Cortex of kidney (tissue), 1 donor: ENCODE data around the gene CUBN.

Experiments used
- DNase-seq: peaks from one replicate; lab custom pipeline; 2025; lab: John Stamatoyannopoulos, UW

The CUBN gene

GRCh38 chr10:17010363-17011145 is 119.1 kb downstream of the CUBN start:
- no peak for DNase-seq

DNA sequence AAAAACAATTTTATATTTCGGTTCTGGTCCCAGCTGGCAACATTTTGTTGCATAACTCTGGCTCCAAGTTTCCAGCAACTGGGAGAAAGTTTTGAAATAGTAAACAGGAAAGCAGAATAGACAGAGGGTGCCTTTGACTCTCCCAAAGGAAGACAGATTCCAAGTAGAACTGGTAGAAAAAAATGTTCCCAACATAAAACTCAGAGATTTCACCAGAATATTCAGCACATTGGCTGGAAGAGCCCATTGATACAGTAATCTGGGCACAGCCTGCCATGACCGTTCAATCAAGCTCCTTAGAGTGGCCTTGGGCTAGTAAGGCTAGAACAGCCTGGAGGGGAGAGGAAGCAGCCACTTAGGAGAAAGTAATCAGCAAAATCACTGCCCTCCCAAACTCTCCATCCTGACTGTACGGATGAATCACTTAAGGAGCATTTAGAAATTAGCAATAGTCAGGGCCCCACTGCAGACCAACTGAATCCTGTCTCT is 120.4 kb downstream of the CUBN start:
- no peak for DNase-seq

GRCh38 chr10:17007418-17007770 is 122.2 kb downstream of the CUBN start:
- no peak for DNase-seq

- DNase-seq = no peak
These were observed 122.8 kb downstream of the CUBN start for GRCh38 chr10:17006631-17007417.

DNA sequence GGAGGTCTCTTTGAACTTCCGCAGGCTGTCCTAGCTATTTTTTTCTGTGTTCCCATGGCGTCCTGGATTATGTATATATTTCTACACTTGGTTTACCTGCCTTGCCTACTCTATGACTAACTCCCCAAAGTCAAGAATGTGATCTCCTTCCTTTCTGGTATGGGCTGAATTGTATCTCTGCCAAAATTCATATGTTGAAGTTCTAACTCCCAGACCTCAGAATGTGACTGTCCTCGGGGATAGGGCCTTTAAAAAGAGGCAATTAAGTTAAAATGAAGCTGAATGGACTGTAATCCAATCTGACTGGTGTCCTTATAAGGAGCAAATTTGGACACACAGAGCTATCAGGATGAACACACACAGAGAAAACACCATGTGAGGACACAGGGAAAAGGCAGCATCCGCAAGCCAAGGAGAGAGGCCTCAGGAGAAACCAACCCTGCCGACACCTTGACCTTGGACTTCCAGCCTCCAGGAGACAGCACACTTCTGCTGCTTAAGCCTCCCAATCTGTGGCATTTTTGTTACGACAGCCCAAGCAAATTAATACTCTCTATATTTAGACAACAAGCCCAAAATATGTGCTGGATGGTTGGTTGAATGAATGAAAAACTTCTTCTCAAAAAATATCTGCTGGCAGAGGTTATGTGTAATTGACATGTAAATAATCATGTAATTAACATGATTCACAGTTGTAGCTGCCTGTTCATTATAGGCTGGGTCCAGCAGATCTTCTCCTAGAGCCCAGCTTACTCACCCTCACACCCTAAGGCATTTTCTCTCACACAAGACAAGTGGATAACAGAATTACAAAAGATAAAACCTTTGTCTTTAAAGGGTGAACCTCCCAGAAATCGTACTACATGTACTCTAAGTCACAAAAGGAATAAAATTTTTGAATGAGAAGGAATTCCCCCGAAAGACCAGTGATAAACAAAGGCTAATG is 123.7 kb downstream of the CUBN start:
- DNase-seq = no peak

- DNase-seq = no peak
These were observed 124.7 kb downstream of the CUBN start for GRCh38 chr10:17004801-17005380.

- DNase-seq = no peak
These were observed 125.8 kb downstream of the CUBN start for GRCh38 chr10:17003651-17004286.

DNA sequence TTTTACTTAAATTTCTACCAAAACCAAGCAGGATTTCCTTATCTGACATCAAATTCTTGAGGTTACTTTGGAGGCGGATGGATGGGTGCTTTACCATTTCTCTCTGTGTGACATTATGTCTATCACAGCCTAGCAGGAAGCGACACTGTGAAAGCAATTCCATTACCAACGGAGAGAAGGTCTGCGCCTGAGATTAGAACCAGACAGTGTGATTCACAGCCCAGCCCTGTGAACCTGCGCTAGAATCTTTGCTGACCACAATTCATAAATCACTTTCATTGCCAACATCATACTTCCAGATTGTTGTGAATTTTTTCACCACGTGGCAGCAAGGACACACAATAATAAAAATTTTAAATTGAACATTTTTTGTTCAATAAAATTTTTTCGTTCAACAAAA is 126.5 kb downstream of the CUBN start:
- no peak for DNase-seq

- DNase-seq = no peak
These were observed 127.5 kb downstream of the CUBN start for GRCh38 chr10:17001961-17002749.

- DNase-seq = no peak
These were observed 128.3 kb downstream of the CUBN start for GRCh38 chr10:17001297-17001744.

- DNase-seq = no peak
These were observed 129.8 kb downstream of the CUBN start for GRCh38 chr10:16999665-17000451.

DNA sequence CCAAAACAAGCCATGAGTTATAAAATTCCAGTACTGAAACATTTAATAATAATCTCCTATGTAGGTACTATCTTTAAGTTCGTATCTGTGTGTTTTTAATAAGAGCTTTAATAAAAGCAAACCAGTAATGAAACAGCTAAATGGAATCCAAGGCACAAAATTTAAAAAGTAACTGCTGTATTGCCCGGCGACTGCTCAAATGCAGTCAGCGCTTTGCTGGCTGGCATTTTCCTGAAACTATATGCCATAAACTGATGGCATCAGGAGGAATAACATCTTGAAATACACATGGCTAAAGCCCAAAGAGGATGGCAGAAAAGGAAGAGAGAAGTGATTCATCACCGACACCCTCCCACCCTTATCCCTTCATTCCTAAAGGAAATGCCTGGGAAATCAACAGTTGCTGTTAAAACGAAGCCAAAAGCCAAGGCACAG is 133.1 kb downstream of the CUBN start:
- DNase-seq = no peak

GRCh38 chr10:16995867-16996529 is 133.6 kb downstream of the CUBN start:
- no peak for DNase-seq

GRCh38 chr10:16993186-16993585 is 136.4 kb downstream of the CUBN start:
- no peak for DNase-seq

DNA sequence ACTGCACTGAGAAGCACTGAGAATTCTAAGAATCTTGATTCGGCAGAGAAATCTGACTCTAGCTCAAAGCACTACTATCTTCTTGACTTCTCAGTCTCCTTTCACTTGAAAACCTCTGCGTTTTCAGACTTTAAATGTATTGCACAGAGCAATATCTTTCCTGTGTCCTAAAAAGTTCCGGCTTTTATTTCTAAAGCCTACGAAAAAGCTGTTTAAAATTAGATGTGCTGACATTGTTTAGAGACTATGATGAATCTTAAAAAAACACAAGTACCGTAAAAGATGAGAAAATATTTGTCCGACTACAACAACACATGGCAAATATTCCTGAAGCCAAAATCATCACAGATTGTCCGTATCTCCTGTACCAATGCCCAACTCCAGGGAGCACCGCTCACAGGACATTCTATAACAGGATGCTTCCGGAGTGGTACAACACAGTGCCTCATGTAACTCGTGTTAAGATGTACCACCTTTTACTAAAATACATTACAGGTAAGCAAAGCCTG is 136.9 kb downstream of the CUBN start:
- no peak for DNase-seq

GRCh38 chr10:16991011-16991410 is 138.6 kb downstream of the CUBN start:
- DNase-seq = no peak

- no peak for DNase-seq
These were observed 139.8 kb downstream of the CUBN start for GRCh38 chr10:16989826-16990293.

DNA sequence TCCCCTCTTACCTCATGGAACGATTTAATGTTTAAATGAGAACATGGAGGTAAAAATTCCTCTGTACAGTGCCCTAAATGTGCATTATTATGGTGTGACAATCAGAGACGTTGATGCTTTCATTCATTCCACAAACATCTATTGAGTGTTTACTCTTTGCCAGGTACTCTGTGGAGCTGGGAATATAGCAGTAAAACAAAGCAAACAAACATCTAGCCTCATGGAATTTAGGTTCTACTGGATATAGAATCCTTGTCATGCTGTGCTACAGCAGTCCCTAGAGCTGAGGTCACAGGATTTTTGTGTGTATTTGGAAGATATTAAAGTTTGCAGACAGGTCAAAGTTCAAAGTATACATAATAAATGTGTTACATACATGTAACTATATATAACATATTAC is 140.7 kb downstream of the CUBN start:
- no peak for DNase-seq
